ENCODE results near the gene HNRNPR. TPM values are rescaled to one million over a fixed set of nuclear protein-coding genes. Genes with fewer than 3 reads are reported as not detected.
"Not testable (repeated sequence)": the region's sequence is repeated elsewhere in the genome, so short reads cannot be mapped to it uniquely, and the experiment has no call there.

The HNRNPR gene
- total RNA-seq, 6 experiments from 2014 or later = 115 to 147 (median 144) TPM

- Mint-ChIP-seq H3K4me1 (ENCODE audit: low read depth) (peaks cover 51% of the 10 kb centered on the region), H3K4me3 (no peak overlapping the region), H3K27ac (peak overlapping the region; percentile 67), H3K27me3 (ENCODE audit: insufficient read depth) (peaks cover 6% of the 10 kb centered on the region), H3K36me3 (ENCODE audit: low read depth) (peaks cover 6% of the 10 kb centered on the region), H3K9me3 (no peaks in the 10 kb centered on the region)
- peak; percentile 84 for DNase-seq
- TF ChIP-seq CTCF (IDR thresholded peaks at IDR 0.05) = no peak
Observed at GRCh38 chr1:23273450-23274133, 70.5 kb downstream of the HNRNPR start.

DNA sequence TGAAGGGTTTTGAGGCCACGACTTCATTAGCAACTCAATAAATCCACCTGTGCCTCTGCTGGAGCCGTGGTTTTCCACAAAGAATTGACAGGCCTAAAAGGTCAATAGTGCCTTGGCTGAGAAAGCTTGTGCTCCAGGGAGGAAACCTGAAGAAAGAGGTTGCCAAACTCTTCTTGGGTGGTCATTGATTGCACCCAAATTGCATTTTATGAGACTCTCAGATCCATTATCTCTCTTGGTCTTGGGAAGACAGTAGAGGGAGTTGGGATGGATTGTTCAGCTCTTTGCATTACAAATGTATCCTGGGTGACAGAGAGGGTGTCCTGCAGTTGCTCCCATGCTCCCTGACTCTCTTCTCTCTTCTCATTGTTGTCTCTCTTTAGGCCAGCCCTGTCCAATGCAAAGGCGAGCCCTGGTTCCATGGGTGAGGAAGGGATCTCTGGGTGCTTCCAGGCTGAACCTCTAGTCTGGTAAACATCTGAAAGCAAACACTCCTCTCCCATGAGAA, 80.7 kb downstream of the HNRNPR start:
- H3K27me3 Mint-ChIP-seq (ENCODE audit: insufficient read depth) = no peaks in the 10 kb centered on the region; the same call in none of the 2 replicates
- no peak for DNase-seq
- no peak overlapping the region for H3K4me3 Mint-ChIP-seq
- peaks cover 8% of the 10 kb centered on the region for H3K4me1 Mint-ChIP-seq (ENCODE audit: low read depth)
- TF ChIP-seq CTCF (IDR thresholded peaks at IDR 0.05) = no peak
- H3K36me3 Mint-ChIP-seq (ENCODE audit: low read depth) = no peaks in the 10 kb centered on the region
- H3K9me3 Mint-ChIP-seq = no peaks in the 10 kb centered on the region
- H3K27ac Mint-ChIP-seq = no peak overlapping the region

GRCh38 chr1:23258082-23258481, 86.0 kb downstream of the HNRNPR start:
- not testable (repeated sequence) for DNase-seq, H3K27ac Mint-ChIP-seq, H3K4me3 Mint-ChIP-seq

DNA sequence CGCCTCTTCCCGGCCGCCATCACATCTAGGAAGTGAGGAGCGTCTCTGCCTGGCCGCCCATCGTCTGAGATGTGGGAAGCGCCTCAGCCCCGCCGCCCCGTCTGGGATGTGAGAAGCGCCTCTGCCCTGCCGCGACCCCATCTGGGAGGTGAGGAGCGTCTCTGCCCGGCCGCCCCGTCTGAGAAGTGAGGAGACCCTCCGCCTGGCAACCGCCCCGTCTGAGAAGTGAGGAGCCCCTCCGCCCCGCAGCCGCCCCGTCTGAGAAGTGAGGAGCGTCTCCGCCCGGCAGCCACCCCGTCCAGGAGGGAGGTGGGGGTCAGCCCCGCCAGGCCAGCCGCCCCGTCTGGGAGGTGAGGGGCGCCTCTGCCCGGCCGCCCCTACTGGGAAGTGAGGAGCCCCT, 86.7 kb downstream of the HNRNPR start:
- not testable (repeated sequence) for H3K27me3 Mint-ChIP-seq (ENCODE audit: insufficient read depth); H3K9me3 Mint-ChIP-seq; H3K27ac Mint-ChIP-seq; DNase-seq; H3K4me1 Mint-ChIP-seq (ENCODE audit: low read depth); H3K36me3 Mint-ChIP-seq (ENCODE audit: low read depth); H3K4me3 Mint-ChIP-seq

More at GRCh38 chr1:23258082-23258481, 86.0 kb downstream of the HNRNPR start:
- not testable (repeated sequence) for H3K36me3 Mint-ChIP-seq (ENCODE audit: low read depth); H3K27me3 Mint-ChIP-seq (ENCODE audit: insufficient read depth); H3K9me3 Mint-ChIP-seq; H3K4me1 Mint-ChIP-seq (ENCODE audit: low read depth)

Other genes starting within 250 kb of the HNRNPR start
- 10 to 100 TPM; 47.3 to 55.6 (median 53.0) TPM for gene LUZP1, start 175.4 kb downstream of the HNRNPR start, total RNA-seq (2021; fragmentation: NEBNext Ultra II Directional; extraction: Animal tissue kit (Norgen Biotek cat#: 25700))
- gene HTR1D, start 126.8 kb downstream of the HNRNPR start, total RNA-seq (2021; fragmentation: NEBNext Ultra II Directional; extraction: Animal tissue kit (Norgen Biotek cat#: 25700)) = under 1 TPM; 0.17 to 0.53 (median 0.44) TPM
- gene ZNF436, start 25.6 kb upstream of the HNRNPR start, total RNA-seq (2021; fragmentation: NEBNext Ultra II Directional; extraction: Animal tissue kit (Norgen Biotek cat#: 25700)) = 1 to 10 TPM; 7.3 to 9.9 (median 8.8) TPM
- gene TCEA3, start 80.5 kb upstream of the HNRNPR start, total RNA-seq (2021; fragmentation: NEBNext Ultra II Directional; extraction: Animal tissue kit (Norgen Biotek cat#: 25700)) = 1 to 10 TPM; 6.0 to 8.4 (median 7.1) TPM
- gene ASAP3, start 139.9 kb upstream of the HNRNPR start, total RNA-seq (2021; fragmentation: NEBNext Ultra II Directional; extraction: Animal tissue kit (Norgen Biotek cat#: 25700)) = 10 to 100 TPM in 4 of 6 experiments, 1 to 10 TPM in 2; 5.9 to 14.5 (median 12.3) TPM
- gene E2F2, start 186.9 kb upstream of the HNRNPR start, total RNA-seq (2021; fragmentation: NEBNext Ultra II Directional; extraction: Animal tissue kit (Norgen Biotek cat#: 25700)) = 1 to 10 TPM in 5 of 6 experiments, under 1 TPM in 1; 0.83 to 2.1 (median 1.9) TPM
- gene ID3, start 215.2 kb upstream of the HNRNPR start, total RNA-seq (2021; fragmentation: NEBNext Ultra II Directional; extraction: Animal tissue kit (Norgen Biotek cat#: 25700)) = 100 to 1,000 TPM; 560 to 690 (median 604) TPM

Data from HFFc6 (cell line).